ENCODE data around the gene HIPK2.
"Not testable (repeated sequence)": the region's sequence is repeated elsewhere in the genome, so short reads cannot be mapped to it uniquely, and the experiment has no call there.

Gene HIPK2

DNA sequence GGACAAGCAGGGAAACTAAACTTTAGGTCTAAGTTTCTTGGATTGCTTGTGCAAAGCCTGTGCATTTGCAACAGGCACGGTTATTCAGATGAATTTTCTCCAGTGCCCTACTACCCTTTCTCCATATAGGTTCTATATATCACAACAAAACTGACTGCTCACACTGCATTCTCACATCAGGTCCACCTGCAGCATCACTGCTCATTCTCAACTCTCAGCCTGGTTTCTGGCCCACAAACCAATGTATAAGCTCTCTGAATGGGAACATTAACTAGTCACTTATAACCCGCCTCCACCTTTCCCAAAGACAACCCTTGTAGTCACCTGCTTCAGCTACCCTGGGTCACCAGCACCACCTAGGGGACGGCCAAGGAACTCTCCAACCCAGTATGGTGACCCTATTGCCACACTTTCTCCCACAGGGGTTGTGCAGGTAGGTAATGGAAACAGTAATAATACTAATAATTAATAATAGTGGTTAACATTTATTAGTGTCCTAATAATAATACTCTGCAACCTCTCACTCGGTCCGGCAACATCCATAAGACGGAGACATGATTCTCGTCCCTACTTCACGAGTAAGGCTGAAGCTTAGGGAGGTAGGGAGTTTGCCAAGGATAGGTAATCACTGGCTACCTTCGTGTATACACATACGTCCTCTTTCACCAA is 157.0 kb downstream of the HIPK2 start:
- DNase-seq (ENCODE audit: low read depth in 2 of 2): peak; percentile 37 to 60

DNA sequence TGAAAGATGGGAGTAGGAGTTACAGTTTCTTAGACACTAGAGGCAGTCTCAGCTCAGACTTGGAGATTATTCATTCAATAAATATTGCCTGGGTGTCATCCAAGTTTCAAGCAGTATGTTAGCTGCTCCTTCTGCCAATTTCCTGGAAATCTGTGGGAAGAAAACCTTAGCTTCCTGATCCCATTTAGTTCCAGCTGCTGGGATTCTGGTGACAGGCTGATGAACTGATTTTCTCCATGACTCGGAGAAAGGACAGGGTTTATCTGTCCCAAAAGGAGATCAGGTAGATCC is 158.5 kb downstream of the HIPK2 start:
- no peak for DNase-seq (ENCODE audit: low read depth in 2 of 2)

DNA sequence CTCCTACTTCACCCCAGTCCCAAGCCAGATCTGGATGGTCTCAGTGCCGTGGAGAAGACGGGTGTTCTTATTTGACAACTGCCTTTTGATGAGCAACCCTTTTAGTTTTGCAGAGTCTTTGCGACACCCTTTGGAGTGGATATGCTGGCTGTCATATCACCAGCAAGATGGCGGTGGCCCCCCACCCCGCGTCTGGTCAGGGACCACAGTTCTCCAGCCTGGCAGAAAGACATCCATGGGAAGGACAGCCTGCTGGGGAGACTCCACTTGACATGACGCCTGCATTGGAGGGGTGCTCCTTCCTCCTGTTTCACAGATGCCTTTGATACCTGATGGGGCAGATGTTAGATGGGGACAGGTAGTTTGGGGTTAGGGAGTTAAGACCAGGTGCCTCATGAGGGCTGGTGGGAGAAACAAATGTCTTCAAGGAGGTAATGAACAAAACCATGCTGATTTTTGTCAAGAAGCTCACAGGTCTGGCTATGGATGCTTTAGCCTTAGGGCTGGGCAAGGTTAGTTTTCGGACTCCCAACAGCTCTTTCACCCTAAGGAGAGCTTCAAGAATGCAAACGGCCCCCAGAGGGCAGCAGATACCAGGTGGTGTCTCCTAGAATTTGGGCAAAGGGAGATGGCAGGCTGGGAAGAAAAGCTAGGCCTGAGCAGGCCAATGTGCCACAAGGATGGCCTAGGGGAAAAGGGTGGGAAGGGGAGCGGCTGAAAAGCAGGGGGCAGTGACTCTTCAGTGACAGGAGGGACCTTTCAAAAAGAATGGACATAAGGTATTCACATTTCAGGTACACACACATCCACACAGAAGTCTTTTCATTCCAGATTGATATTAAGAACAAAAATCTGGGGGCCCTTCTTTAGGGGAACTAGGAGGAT is 159.1 kb downstream of the HIPK2 start:
- peak; percentile 22 to 47 for DNase-seq (ENCODE audit: low read depth in 2 of 2)

DNA sequence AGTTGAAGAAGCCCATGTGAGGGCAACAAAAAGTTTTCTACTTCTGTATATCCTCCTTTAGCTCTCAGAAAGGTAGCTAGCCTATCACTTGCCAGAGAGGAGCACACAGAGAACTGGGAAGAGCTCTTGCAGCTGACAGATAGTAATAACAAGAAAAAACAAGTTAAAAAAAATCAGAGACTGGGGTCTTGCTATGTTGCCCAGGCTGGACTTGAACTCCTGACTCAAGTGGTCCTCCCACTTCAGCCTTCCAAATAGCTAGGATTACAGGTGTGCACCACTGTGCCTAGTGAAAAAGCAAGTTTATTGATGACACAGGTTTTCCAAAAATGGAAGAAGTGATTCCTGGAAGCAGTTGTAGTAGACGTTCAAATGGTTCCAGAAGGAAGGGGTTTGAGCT is 160.7 kb downstream of the HIPK2 start:
- no peak for DNase-seq (ENCODE audit: low read depth in 2 of 2)

DNA sequence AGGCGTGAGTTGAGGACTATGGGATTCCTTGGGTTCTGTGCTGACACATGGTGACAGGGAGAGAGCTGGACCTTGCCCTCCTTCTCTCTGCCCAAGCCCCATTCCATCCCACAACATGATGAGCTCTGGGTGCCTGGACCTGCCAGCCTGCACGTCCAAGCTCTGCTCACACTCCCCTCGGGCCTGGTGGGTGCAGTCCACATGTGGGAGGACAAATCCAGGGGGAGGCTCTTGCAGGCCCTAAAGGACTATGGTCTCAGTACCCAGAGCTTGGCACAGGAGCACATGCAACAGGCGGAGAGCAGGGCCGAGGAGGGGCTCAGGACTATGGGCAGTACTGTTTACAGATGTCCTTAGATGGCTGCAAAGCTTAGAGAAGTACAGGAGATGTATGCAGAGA is 162.9 kb downstream of the HIPK2 start:
- no peak for DNase-seq (ENCODE audit: low read depth in 2 of 2)

DNA sequence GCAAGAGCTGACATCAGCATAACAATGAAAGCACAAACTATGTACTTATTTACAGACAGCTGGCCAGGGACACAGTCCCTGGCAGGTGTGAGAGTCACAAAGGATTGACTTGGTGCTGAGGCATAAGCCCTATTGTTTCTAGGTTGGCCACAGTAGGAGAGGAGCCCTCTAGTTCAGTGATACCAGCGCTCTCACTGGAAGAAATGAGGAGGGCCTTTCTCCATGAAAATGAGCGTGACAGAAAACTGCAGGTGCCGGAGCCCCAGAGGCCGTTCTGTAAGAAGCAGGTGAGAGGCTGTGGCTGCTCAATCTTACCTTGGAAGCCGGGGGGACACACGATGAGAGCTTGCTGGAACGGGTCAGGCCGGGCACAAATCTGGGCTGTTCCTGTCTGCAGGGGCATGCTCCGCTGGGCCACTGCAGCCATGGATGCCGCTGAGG is 163.8 kb downstream of the HIPK2 start:
- DNase-seq (ENCODE audit: low read depth in 2 of 2): no peak

DNA sequence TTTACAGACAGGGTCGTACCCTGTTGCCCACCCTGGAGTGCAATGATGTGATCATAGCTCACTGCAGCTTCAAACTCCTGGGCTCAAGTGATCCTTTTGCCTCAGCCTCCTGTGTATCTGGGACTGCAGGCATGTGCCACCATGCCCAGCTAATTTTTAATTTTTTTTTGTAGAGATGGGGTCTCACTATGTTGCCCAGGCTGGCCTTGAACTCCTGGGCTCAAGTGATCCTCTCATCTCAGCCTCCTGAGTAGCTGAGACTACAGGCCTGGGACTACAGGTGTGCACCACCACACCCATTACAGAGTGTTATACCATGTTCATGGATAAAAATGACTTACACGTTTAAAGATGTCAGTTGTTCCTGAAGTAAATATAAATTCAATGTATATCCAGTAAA is 166.2 kb downstream of the HIPK2 start:
- not testable (repeated sequence) for DNase-seq (ENCODE audit: low read depth in 2 of 2)

DNA sequence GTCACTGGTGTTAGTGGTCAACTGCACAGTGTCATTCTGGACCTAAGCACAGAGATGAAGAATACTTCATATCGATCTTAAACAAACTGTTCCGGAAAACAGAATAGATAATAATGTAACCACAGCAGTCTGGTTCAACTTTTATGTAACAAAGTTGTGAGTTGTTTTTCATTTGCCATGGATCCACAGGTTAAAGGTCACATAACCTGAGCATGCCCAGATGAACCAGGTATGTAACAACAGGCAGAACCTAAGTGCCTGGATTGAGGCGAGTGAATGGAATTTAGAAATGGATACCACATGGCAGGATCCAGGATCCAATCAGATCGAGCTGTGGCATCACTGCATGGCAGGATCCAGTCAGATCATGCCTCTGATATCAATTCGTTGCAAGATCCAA is 167.2 kb downstream of the HIPK2 start:
- DNase-seq (ENCODE audit: low read depth in 2 of 2): no peak

DNA sequence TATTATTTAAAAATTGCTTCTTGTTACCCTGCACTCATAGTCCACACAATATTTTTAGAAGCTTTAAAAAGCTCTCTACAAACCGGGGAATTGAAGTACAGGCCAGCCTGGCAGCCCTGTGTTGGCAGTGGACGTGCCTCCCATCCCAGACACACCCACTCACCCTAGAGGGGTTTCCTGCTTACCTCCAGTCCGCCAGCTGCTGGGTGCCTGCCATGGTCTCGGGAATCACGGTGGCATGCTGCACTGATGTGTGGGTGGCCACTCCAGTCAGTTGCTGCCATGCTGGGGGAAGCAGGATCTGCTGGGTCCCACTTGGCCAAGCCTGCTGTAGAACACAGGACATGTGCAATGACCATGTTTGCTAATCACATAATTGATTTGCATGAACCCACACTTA is 173.9 kb downstream of the HIPK2 start:
- no peak for DNase-seq (ENCODE audit: low read depth in 2 of 2)

DNA sequence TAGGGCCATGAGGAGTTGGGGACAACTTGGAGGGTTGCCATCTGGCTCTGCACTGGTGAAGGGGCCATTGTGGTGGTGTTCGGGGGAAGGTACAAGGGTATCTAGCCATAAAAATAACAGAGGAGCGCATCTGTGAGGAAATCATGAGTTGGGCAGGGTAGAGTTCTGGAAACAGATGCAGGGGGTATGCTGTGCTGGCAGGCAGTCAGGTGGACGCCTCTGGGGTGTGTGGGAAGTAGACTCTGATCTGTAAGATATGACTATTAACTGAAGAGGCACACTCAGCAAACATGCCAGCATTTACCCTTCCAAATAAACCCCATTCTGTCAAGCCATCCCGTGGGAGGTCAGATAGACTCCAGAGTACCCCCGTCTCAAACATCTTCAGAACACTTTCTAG is 174.5 kb downstream of the HIPK2 start:
- DNase-seq (ENCODE audit: low read depth in 2 of 2): no peak

DNA sequence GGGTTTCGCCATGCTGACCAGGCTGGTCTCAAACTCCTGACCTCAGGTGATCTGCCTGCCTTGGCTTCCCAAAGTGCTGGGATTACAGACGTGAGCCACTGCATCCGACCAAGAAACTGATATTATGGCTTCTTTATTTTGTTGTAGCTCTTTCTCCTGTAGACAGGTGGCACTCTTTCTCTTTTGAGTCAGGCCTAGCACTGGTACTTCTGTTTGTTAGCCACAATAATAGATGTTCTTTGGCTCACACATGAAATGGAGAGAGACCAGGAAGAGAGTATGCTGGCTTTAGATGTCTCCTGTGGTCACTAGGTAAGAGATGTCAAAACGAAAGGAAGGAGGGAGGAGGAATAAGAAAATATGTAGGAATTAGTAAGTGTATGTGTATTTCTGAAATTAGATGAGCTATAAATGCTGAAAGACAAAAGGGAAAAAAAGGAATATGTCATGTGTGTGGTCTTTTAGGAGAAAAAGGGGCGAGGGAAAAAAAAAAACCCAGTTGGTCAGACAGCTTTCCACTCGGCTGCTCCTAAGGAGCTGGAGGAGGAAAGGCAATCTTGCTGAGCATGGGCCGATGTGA is 175.6 kb downstream of the HIPK2 start:
- DNase-seq (ENCODE audit: low read depth in 2 of 2): no peak

DNA sequence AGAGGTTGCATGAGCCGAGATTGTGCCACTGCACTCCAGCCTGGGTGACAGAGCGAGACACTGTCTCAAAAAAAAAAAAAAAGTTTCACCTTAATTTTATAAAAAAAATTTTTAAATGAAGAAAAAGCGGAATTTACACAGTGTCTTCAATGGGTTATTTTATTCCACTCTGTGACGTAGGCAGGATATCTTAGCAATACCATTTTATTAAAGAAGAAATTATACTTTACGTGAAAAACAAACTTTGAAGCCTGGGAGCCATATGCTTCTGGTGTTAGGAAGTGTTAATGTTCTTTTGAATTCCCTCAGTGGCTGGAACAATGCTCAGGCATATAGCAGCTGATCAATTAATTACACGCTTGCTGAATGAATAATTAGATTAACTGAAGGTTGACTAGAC is 176.6 kb downstream of the HIPK2 start:
- DNase-seq (ENCODE audit: low read depth in 2 of 2): no peak

DNA sequence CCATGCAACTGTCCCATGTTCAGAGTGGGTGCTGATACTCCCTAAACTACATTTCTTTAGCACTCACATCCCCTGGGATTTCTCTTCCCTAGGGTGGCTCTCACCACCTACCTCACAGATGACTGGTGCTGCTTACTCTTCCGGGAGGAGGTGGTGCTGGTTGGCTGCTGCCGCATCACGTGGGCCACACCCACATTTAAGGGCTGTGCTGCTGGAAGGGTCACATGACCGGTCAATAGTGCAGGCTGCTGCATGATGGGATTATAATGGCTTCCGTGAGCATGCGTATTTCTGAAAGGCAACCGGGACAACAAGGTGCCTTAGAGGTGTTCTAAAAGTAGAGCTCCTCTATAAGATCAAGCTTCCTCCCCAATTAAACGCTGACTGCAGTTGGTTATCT is 177.5 kb downstream of the HIPK2 start:
- DNase-seq (ENCODE audit: low read depth in 2 of 2): no peak

DNA sequence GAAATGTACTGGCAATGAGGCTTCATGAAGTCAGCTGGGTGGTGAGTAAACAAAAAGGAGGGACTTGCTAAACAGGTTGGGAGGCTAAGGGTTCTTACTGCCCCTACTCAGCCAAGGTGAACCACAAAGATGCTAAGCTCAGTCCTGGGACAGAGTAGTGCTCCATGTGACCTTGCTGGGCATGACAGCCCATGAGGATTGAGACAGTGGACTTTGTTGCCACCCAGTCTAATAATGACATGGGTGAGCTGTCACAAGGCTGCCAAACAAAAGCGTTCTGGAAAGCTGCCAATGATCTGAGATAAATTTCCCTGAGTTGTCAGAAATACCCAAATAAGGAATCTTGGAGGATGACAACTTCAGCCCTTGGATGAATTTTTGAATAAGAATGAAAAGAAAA is 179.2 kb downstream of the HIPK2 start:
- no peak for DNase-seq (ENCODE audit: low read depth in 2 of 2)

DNA sequence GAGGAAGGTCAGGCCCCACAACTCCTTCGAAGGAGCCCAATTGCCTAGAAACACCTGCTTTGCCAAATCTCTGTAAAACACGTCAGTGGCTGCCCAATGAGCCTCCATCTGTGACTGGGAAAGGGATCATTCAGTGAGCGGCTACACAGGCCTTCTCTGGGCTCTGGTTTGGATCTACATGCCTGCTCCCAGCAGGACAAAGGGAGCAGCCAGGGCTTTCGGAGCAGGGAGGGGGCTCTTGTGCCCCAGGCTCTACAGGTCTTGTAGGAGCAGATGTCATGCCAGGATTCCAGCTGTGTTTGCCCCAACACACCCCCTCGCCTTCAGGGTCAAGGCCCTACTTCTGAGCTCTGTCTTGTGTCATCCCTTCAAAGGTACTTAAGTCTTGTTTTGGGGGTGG is 180.8 kb downstream of the HIPK2 start:
- DNase-seq (ENCODE audit: low read depth in 2 of 2): no peak

DNA sequence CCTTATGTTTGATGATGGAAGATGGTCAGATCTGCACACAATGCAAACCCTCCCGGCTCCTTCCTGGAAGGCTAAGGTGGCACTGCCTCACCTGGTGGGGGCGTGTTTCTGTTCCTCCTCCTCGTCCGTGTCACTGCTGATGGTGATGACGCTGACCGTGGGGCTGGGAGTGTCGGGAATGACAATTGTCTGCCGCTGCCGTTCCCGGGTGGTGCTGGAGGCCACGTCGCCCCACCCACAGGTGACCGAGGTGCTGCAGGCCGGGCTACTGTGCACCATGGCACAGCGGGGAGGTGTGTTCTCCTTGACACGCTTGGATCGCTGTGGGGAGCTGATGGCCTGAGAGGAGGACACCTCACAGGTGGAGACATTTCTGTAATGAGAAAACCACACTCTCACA is 181.2 kb downstream of the HIPK2 start:
- DNase-seq (ENCODE audit: low read depth in 2 of 2): no peak

DNA sequence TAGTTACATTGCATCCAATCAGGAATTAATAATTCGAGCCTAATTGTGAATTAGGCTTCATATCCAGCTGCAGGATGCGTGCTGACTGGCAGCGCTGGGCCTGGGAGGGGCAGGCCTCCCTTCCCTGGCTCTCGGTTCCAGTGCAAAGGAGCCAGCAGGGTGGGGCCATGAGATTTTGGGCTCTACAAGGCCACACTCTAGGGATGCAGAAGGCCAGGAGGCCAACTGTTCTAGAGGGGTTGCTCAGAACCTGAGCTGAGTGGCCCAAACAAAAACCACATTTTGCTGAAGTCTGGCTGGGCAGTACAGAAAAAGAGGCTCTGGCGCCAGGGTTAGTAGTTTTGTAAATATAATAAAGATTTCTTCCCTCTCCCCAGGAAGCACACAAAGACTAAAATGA is 182.0 kb downstream of the HIPK2 start:
- DNase-seq (ENCODE audit: low read depth in 2 of 2): no peak

DNA sequence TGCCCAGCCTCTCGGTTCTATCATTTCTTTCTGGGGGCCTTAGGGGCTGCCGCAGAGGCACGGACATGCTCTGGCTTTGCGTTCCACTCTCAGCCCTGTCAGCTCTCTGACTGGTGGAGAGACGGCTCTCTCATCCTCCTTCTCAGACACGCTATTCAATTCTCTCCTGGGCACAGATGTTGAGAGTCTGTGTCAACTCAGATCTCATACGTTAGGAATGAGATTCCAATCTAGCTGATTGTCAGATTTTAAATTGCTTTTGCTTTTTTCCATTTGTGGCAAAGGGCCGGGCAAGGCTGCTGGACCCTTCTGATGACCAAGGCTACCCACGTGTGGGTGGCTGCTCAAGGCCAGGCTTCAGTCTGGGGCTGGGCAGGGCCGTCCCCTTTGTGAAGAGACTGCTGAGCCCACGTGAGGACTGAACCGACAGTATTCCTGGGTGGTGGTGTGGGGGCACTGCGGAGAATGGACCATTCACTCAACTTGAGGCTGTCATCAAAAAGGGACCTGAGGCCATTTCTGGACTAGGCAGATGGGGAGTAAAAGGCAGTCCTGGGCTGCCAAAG is 182.8 kb downstream of the HIPK2 start:
- no peak for DNase-seq (ENCODE audit: low read depth in 2 of 2)

DNA sequence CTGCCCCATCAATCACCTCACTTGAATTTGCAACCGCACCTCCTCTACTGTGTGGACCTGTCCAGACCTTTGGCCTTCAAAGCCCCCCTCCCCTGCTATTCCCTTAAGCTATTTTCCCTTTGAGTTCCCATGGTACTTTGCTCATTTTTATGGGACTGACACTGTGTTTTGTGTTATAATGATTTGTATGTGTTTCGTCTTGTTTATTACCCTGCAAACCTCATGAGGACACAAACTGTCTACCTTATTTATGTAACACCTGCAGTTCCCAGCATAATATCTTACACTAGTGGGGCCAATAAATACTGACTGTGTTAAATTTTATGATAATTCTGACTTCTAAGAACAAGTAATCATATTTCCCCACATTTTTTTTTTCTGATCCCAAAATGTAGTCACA is 183.7 kb downstream of the HIPK2 start:
- DNase-seq (ENCODE audit: low read depth in 2 of 2): no peak

DNA sequence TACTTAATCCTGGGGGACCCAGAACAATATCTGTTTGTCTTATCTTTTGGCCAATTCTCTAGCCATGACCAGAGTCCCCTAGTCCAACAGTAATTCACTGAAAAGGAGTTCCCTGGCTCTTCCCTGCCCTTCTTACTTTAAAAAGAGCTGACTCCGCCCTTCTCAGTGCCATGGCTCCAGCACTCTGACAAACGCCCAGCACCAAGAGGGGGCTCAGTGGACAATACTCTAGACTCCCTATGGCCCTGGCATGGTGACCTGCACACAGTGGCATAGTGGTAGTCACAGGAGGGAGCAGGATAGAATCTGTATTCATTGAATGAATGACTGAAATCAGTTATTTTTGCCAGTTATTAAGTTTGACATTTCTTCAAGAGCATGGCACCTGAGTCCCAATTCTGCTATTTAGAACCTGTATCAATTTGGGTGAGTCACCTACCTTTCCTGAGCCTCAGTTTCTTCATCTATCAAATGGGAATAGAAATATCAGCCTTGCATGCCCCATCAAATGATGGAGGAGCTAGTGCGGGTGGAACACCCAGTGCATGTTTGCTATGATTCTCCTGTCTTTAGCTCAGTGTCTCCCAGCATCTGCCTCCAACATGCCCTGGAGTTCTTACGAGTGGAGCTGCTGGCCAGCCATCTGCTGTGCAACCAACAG is 184.9 kb downstream of the HIPK2 start:
- no peak for DNase-seq (ENCODE audit: low read depth in 2 of 2)

DNA sequence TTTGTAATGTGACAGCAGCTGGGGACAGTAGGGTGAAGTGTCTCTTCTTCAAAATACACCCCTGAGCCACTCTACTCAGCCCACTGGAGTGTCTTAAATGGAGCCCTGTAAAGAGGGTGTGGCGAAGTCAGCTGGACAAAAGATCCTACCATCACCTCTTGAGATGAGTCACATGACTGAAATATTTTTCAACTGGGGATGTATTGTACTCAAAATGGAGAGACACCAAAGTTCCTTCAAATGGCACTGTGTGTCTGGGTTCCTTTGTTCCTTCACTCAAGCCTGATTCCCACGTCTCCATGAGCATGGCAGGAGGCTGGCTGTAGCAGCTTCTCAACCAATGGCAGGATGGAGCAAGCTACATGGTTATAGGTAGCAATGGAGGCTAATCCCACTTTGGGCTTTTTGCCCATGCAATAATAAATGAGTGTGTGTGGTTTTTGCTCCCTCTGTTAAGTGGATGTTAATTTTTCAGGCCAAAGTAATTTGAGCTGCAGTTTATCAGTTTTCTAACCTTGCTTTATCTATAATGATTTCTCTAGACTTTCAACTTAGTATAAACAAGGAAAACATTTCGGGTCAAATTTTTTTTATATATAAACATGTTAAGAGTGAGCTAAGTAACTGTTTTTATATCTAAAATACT is 186.1 kb downstream of the HIPK2 start:
- no peak for DNase-seq (ENCODE audit: low read depth in 2 of 2)

DNA sequence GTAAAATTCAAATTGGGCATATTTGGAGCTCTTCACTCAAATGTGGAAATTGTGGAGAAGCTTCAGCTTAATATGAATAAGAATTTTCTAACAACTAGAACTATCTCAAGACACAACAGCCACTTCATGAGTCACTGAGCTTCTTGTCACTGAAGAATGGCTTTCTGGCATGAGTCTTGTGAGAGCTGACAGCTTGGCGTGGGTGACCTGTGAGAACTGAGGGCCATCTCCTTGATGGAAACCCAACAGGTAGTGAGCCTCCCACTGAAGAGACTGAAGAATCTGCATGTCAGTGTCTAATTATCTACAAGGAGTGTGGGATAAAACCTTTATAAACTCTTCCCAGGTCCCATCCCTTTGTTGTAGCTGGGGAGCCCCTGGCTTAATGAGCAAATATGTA is 188.3 kb downstream of the HIPK2 start:
- DNase-seq (ENCODE audit: low read depth in 2 of 2): no peak
